Ovary (tissue), 9 donors: ENCODE data around the gene TENT4B. TPM values are rescaled to one million over a fixed set of nuclear protein-coding genes. Genes with fewer than 3 reads are reported as not detected.

ENCODE experiments used
- DNase-seq, 5 donors: peaks; one replicate each; pipeline ENCODE4 v3.0.0-alpha.2; 2019 to 2020
- H3K27ac ChIP-seq, 2 donors: fragments of 200-600 bp; one replicate each; pipeline versions ENCODE4 v1.5.1 to v1.8.0; 2019 to 2022
- H3K27me3 ChIP-seq: fragments of 200-600 bp; one replicate; pipeline ENCODE4 v1.8.0; 2022
- H3K36me3 ChIP-seq: fragments of 200-600 bp; sonication (generic); one replicate; pipeline ENCODE4 v1.5.1; 2019
- H3K4me1 ChIP-seq: one replicate; pipeline ENCODE4 v1.8.1; 2013; ENCODE audit warnings: mild to moderate bottlenecking, moderate library complexity; ENCODE audit not compliant: insufficient read depth
- H3K4me3 ChIP-seq: fragments of 200-600 bp; sonication (generic); one replicate; pipeline ENCODE4 v1.5.1; 2017
- H3K9me3 ChIP-seq, 2 donors: fragments of 200-600 bp in 1 of 2; sonication (generic) in 1 of 2; one replicate each; pipeline versions ENCODE4 v1.5.1 to v1.8.1; 2013 to 2019; ENCODE audit warnings: mild to moderate bottlenecking in 1 of 2, moderate library complexity in 1 of 2
- CTCF ChIP-seq, 3 donors: fragments of 450-650 bp in 2 of 3; fragments of 200-600 bp in 1 of 3; IDR thresholded peaks; one replicate each; pipeline versions ENCODE4 v1.5.1 to v1.8.0; 2016 to 2022; ENCODE audit warnings: antibody characterized with exemption in 3 of 3, mild to moderate bottlenecking in 1 of 3
- EP300 ChIP-seq: sonication (generic); formaldehyde crosslinking; IDR thresholded peaks from one replicate; pipeline ENCODE4 v1.6.1; 2017; ENCODE audit warnings: antibody characterized with exemption
- POLR2A ChIP-seq: fragments of 450-650 bp; IDR thresholded peaks from one replicate; pipeline ENCODE4 v1.6.1; 2017; ENCODE audit warnings: antibody characterized with exemption, mild to moderate bottlenecking, moderate library complexity
- WGBS, 3 donors: extraction: QIAGEN DNeasy Blood & Tissue Kit in 1 of 3; methylation state at CpG; one replicate each; pipeline versions ENCODE4 v1.1.5 to v1.1.7; 2013 to 2017; 5-methylcytosine and 5-hydroxymethylcytosine counted together
- intact Hi-C, 4 donors: fragments of 100-400 bp; cut with DNase I; formaldehyde crosslinking; loops; one replicate each; pipeline versions ENCODE4 v1.11.0 to v1.15.1; 2022 to 2023
- polyA plus RNA-seq, 2 donors: library from polyadenylated mRNA; stranded (reverse); fragments of 200-250 nt in 1 of 2; fragments of 350-450 nt in 1 of 2; fragmentation: Illumina TruSeq in 1 of 2; extraction: RNeasy Lipid Tissue Mini Kit (QIAGEN cat#74804) in 1 of 2; gene quantifications; one replicate each; pipeline ENCODE4 v1.2.3, GENCODE V29; 2013 to 2014
- total RNA-seq, 7 donors: library from RNA; depleted of rRNA in 2 of 7; stranded (reverse); fragments of >200 nt in 2 of 7; fragmentation: NEBNext Ultra II Directional in 3 of 7; extraction: Animal tissue kit (Norgen Biotek cat#: 25700) in 3 of 7; gene quantifications; one replicate each; pipeline versions ENCODE4 v1.1.0 to v1.2.4, GENCODE V29; 2016 to 2023
- donor health status: DM: no; HTN: no; CAD: no; lungs with moderate emphysema.
- donor health status: DM: no; HTN: no; CAD: no.
- donor health status: Bipolar disorder and iron deficiency.
- donor health status: DM: yes; HTN: yes; CAD: no.
- donor health status: DM: no; HTN: no; CAD: no.
- donor health status: DM: yes; HTN: yes; CAD: no.

Gene TENT4B
- total and polyA plus RNA-seq, 9 donors = 5.3 to 17.7 (median 12.3) TPM

GRCh38 chr16:50197582-50197981, 44.5 kb downstream of the TENT4B start:
- intact Hi-C loops = no loop called here
- Histone ChIP-seq H3K36me3 (no peaks in the 10 kb centered on the region), H3K4me1 (peaks cover 2% of the 10 kb centered on the region), H3K4me3 (no peak overlapping the region), H3K27me3 (no peaks in the 10 kb centered on the region), H3K9me3 (no peaks in the 10 kb centered on the region), H3K27ac (no peak overlapping the region)
- DNase-seq = no peak
- WGBS, 3 donors = 94 to 96% (median 95%) methylated on average over 7 of the region's 7 CpGs
- no peak for TF ChIP-seq POLR2A
- no peak for TF ChIP-seq EP300
- TF ChIP-seq CTCF (IDR thresholded peaks at IDR 0.05) = no peak

- TF ChIP-seq EP300 (no peak), POLR2A (no peak), CTCF (IDR thresholded peaks at IDR 0.05) (no peak)
- 63 to 86% (median 77%) methylated on average over 4 of the region's 4 CpGs for WGBS, 3 donors
- DNase-seq = no peak
- no peak overlapping the region for H3K4me3 ChIP-seq
- no peak overlapping the region for H3K27ac ChIP-seq
- peaks cover 9% of the 10 kb centered on the region for H3K4me1 ChIP-seq
- no peaks in the 10 kb centered on the region for H3K27me3 ChIP-seq
- no peaks in the 10 kb centered on the region for H3K9me3 ChIP-seq
- H3K36me3 ChIP-seq = no peaks in the 10 kb centered on the region
- intact Hi-C loops = no loop called here
Observed at GRCh38 chr16:50198802-50199403, 45.8 kb downstream of the TENT4B start.

GRCh38 chr16:50201787-50202186, 48.7 kb downstream of the TENT4B start:
- intact Hi-C loops = loop anchor here in 2 of 4 donors (5.0 to 10.0 kb wide), 2 partner anchors 39 to 47 kb away; partner anchors contain the start of gene TENT4B (in 1 of the 2)
- H3K4me1 ChIP-seq = peaks cover 20% of the 10 kb centered on the region
- WGBS, 3 donors = 28 to 35% (median 32%) methylated on average over 3 of the region's 3 CpGs

GRCh38 chr16:50202926-50203624, 50.0 kb downstream of the TENT4B start:
- peak in 1 of 5 donors; percentile 40 for DNase-seq
- H3K36me3 ChIP-seq = no peaks in the 10 kb centered on the region
- H3K27ac ChIP-seq = peak overlapping the region in 1 of 2 donors; percentile 62
- intact Hi-C loops = loop anchor here in 2 of 4 donors (5.0 to 10.0 kb wide), 2 partner anchors 41 to 48 kb away; partner anchors contain the start of gene TENT4B (in 1 of the 2)
- H3K4me3 ChIP-seq = no peak overlapping the region
- H3K9me3 ChIP-seq = no peaks in the 10 kb centered on the region
- H3K27me3 ChIP-seq = no peaks in the 10 kb centered on the region
- peaks cover 20% of the 10 kb centered on the region for H3K4me1 ChIP-seq
- TF ChIP-seq POLR2A (no peak), CTCF (IDR thresholded peaks at IDR 0.05) (no peak), EP300 (no peak)
- 19 to 26% (median 20%) methylated on average over 5 of the region's 5 CpGs for WGBS, 3 donors

More at GRCh38 chr16:50201787-50202186, 48.7 kb downstream of the TENT4B start:
- no peak overlapping the region for H3K4me3 ChIP-seq
- peak overlapping the region in 1 of 2 donors; percentile 62 for H3K27ac ChIP-seq
- no peaks in the 10 kb centered on the region for H3K9me3 ChIP-seq
- H3K36me3 ChIP-seq = no peaks in the 10 kb centered on the region
- no peak for DNase-seq
- TF ChIP-seq CTCF (IDR thresholded peaks at IDR 0.05) (no peak), EP300 (no peak), POLR2A (no peak)
- no peaks in the 10 kb centered on the region for H3K27me3 ChIP-seq
